Stimulated activated CD4-positive, alpha-beta T cell treated with anti-CD3 and anti-CD28 coated beads, TNF-alpha, amount 100 ng/mL, for 1 hour (primary cell): ENCODE data around the gene ADORA2B.
"Not testable (repeated sequence)": the region's sequence is repeated elsewhere in the genome, so short reads cannot be mapped to it uniquely, and the experiment has no call there.

Experiments used
- DNase-seq, 3 donors: peaks; one replicate each; pipeline ENCODE4 v3.0.0-alpha.2; 2020; ENCODE audit warnings: low read depth in 3 of 3, low spot score in 1 of 3

Gene ADORA2B

GRCh38 chr17:15979013-15979412 lies 34.1 kb downstream of the ADORA2B start:
- not testable (repeated sequence) for DNase-seq

- DNase-seq: no peak
Measured at GRCh38 chr17:15981208-15981607, 36.3 kb downstream of the ADORA2B start.

- DNase-seq: no peak
Measured at GRCh38 chr17:15981646-15982580, 37.0 kb downstream of the ADORA2B start.

GRCh38 chr17:15996322-15996721 lies 51.4 kb downstream of the ADORA2B start:
- DNase-seq: no peak

- DNase-seq: no peak
Measured at GRCh38 chr17:15998031-15998562, 53.2 kb downstream of the ADORA2B start.

- peak; percentile 71 to 86 (median 76) for DNase-seq
Measured at GRCh38 chr17:15999141-15999973, 54.4 kb downstream of the ADORA2B start, which contains the start of the genes TTC19 and ZSWIM7. TSS of gene TTC19 (plus strand) at chr17:15999824. CDS start at chr17:15999849, 25 bp downstream. TSS of gene ZSWIM7 (minus strand) at chr17:15999704. CDS start at chr17:15999594, 110 bp downstream.

- peak in 1 of 3 donors; percentile 7 for DNase-seq
Measured at GRCh38 chr17:15999974-16000827, 55.3 kb downstream of the ADORA2B start.

GRCh38 chr17:16001226-16001897 lies 56.4 kb downstream of the ADORA2B start:
- DNase-seq: no peak

GRCh38 chr17:16002708-16003260 lies 57.9 kb downstream of the ADORA2B start:
- no peak for DNase-seq

GRCh38 chr17:16003841-16004240 lies 58.9 kb downstream of the ADORA2B start:
- no peak for DNase-seq

GRCh38 chr17:16005636-16006035 lies 60.7 kb downstream of the ADORA2B start:
- DNase-seq: no peak

- DNase-seq: no peak
Measured at GRCh38 chr17:16007439-16007838, 62.5 kb downstream of the ADORA2B start.

GRCh38 chr17:16013943-16014407 lies 69.0 kb downstream of the ADORA2B start:
- no peak for DNase-seq

GRCh38 chr17:16019347-16019746 lies 74.4 kb downstream of the ADORA2B start:
- no peak for DNase-seq

GRCh38 chr17:16023881-16024280 lies 79.0 kb downstream of the ADORA2B start:
- DNase-seq: no peak

- DNase-seq: no peak
Measured at GRCh38 chr17:16025202-16025601, 80.3 kb downstream of the ADORA2B start.
